Stimulated activated CD8-positive, alpha-beta memory T cell treated with anti-CD3 and anti-CD28 coated beads, Interleukin-12 subunit alpha, Interleukin-12 subunit beta, amount 100 ng/mL, for 1 hour (primary cell): Measurements from ENCODE around the gene ERFL.

Source experiments
- DNase-seq: peaks from one replicate; pipeline ENCODE4 v3.0.0-alpha.2; 2020; ENCODE audit warnings: low read depth

Gene ERFL

DNA sequence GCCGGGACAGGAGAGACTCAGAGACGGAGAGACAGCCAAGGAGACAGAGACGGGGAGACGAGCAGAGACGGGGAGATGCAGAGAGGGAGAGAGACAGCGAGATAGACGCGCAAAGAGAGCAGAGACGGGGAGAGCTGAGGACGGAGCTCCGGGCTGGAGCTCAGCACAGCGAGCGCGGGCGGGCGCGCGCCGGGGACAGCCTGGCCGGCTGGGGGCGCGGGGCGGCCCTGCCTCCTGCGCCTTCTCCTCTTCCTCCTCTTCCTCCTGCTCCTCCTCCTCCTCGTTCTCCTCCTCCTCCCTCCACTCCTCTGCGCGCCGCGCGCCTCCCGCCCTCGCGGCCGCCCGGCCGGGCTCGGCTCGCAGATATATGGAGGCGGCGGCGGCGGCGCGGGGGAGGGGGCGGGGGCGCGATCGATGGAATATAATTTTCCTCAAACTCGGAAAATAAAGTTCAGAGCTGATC, at the start of gene ERFL:
Gene ERFL (minus strand): TSS at position 229 of the 463 bp plus-strand sequence. CDS start 15,530 bp downstream, outside the sequence.
- DNase-seq = no peak

DNA sequence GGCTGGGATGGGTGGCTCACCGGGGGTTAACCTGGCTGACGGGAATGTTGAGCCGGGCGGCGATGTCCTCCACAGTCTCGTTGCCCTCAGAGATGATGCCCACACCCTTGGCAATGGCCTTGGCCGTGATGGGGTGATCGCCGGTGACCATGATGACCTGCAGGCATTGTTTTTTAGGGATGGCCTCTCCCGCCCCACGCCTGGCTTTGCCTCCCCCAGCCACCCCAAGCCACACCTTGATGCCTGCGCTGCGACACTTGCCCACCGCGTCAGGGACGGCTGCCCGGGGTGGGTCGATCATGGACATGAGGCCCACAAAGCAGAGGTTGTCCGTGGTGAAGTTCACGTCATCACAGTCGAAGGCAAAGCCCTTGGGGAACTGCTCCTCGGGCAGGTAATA, 49.7 kb upstream of the ERFL start:
- no peak for DNase-seq

DNA sequence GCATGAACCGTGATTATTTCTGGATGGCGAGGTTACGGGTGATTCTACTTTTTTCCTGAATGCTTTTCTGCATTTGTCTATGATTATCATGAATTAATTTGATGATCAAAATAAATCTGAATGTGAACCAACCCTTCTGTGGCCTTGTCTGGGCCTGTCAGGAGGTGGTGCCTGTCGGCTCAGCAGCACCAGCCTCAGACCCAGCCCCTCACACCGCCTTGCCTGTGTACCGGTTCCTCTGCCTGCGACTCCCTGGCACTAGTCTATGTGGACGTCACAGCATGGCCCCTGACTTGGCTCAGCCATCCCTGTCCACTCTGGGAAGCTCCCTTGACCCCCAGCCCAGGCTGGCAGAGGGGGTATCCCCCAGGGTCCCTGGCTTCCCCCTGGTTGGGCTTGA, 46.4 kb upstream of the ERFL start:
- DNase-seq = no peak

DNA sequence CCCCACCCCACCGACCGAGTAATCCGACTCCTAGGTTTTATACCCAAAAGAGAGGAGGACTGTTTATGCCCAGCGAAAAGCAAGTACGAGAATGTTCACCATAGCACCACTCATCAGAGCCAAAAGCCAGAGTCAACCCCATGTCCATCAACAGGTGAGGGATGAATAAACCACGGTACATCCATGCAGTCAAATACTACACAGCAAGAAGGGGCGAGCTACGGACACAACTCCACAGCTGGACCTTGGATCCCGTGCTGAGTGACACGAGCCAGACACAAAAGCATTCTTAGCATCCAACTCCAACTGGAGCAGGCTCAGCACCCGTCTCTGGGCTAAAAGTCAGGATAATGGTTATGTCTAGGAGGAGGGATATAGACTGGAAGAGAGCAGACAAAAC, 43.1 kb upstream of the ERFL start:
- DNase-seq = no peak

DNA sequence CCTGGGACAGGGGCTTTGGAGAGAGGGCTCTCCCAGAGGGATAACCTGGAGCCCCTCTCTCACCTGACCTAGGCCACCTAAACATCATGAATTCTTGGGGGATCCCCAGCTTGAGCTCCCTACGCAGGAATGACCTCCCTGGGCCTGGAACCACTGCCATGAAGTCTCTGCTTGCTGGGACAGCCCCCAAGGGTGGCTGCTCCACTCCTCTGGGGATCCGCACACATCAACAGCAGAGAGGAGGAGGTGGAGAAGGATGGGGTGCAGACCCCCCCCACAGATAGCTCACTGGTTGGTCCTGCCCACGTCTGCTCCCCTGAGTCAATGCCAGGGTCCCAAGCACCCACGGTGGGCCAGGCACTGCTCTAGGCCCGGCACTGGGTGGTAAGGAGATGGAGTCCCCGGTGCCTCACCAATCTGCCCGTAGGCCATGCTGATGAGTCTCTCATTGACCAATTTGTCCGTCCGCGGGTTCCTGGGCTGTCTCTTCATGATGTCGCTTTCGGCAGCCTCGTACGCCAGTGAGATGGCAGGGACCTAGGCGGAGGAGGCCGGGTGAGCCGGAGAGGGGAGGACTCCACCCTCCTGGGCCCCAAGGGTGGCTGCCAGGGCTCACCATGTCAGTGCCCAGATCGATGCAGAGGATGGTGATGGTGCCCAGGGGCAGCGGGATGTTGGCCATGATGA, 41.7 kb upstream of the ERFL start:
- no peak for DNase-seq

DNA sequence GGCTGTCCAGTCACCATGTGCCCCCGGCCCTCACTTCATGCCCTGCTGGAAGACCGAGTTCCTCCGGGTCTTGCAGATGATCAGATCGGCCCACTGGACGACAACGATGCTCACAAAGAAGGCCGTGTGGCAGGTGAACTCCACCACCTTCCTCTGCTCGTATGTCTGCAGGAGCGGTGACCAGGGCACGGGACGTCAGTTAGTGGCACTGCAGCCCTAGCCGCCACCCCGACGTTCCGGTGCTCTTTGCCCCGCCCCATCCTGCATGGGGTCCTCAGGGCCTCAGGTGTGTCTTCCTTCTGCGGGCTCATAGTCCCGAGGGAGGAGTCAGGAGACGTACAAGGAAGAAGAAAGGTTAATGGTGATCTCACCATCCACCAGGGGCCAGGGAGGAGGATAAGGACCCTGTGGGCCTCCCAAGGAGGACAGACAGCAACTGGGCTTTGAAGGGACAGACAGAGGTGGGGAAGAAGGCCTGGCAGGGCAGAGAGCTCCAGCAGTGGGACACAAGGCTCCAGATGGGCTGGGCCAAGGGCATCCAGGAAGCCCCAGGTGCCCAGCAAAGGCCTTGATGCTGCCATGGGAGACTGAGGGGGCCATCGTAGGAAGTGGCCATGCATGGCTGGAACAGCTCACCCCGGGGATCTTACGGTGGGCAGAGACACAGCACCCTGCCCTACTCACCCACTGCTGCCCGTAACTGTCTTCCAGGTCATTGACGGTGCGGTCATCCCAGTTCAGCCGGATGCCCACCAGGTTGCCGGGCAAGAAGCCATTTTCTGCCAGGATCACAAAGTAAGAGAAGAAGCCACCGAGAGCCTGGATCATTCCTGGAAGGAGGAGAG, 40.7 kb upstream of the ERFL start:
- no peak for DNase-seq

DNA sequence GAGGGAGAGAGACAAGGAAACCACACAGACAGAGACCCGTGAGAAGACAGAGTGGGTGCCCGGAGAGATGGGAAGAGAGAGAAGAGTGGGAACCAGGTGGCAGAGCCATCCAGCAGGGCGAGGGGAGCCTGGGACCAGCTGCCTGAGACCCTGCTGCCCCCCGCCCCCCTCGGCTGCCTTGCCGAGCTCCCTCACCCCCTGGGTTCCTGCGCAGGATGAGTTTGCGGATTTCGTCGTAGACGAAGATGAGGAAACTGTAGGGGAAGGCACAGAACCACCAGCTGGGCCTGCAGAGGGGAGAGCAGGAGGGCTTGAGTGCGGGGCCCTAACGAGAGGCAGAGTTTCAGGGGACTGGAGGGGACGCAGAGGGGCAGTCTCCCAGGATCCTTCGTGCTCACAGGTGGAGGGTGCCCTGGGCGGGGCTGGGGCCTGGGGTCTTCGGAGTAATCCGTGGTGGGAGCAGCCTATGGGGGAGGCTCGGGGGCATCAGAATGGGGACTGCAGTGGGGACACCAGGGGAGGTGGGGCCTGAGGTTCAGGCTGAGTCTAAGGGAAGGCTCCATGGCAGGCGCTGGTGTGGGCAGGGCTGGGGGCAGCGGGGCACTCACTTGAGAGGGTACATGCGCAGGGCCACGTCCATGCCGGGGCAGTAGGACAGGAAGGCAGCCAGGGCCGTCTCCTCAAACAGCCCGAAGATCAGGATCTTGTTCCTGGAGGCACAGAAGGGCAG, 39.0 kb upstream of the ERFL start:
- DNase-seq = no peak

DNA sequence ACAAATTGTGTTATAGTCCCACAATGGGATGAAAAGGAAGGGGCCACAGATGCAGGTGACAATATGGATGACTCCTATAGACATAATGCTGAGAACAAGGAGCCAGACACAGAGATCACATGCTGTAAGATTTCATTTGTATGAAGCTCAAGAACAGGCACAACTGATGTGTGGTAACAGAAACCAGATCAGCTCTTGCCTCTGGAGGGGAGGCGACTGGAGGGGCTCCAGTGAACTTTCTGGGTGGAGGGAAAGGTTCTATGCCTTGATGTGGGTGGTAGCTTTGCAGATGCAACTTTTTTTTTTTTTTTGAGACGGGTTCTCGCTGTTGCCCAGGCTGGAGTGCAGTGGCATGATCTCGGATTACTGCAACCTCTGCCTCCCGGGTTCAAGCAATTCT, 36.9 kb upstream of the ERFL start:
- no peak for DNase-seq

DNA sequence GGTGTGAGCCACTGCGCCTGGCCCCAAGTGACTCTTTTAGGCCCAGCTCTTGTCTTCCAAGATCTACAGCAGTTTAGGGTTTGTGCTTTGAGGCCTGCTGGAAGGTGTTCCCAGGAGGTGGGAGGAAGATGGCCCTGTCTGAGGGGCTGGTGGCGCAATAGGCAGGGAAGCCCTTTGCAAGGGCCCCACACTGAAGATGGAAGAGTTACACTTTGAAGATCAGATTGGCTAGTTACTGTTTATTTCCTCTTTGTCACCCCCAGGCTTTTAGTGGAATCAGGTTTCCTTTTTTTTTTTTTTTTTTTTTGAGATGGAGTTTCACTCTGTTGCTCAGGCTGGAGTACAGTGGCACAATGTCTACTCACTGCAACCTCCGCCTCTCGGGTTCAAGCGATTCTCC, 32.7 kb upstream of the ERFL start:
- DNase-seq = no peak

DNA sequence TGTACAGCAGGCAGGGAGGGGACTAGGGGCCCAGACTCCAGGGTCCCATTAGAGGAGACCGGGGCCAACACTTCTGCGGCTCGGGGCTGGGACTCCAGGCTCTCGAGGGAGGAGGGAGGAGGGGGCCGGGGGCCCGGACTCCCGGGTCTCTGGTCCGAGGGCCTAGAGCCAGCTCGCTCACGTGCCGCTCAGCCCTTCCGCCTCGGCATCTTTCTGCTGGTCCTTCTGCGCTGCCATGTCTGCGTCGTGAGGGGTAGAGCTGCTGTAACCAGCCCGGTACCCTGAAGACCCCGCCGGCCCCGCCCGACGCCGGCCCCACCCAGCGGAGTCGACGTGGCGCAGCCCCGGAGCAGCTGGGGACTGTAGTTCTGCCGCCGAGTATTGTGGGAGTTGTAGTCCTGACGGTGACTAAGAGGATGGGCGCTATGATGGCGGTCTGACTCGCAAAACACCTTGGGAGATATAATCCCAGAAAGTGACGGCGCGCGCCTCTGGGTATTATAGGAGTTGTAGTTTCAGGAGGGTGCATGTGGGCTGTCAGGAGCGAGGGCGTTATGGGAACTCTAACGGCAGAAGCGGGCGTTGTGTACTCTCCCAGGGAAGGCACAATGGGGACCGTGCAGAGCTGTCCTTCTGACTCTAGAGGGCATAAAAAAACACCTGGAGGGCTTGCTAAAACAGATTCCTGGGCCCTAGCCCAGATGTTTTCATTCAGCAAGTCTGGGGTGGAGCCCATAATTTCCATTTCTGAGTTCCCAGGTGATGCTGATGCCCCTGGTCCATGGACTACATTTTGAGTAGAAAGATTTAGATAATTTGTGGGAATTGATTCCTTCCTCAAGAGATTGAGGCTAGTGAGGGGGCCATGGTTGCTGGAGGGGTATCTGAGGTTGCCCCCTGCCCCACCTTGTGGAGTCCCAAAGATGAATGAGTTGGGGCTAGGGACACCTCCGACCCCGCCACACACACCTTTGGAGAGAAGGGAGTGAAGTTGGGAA, 31.1 kb upstream of the ERFL start, which contains the start of gene RABAC1:
Gene RABAC1 (minus strand): TSS at position 266 of the 998 bp plus-strand sequence. CDS start 29 bp downstream, at position 237.
- DNase-seq = peak; percentile 78

DNA sequence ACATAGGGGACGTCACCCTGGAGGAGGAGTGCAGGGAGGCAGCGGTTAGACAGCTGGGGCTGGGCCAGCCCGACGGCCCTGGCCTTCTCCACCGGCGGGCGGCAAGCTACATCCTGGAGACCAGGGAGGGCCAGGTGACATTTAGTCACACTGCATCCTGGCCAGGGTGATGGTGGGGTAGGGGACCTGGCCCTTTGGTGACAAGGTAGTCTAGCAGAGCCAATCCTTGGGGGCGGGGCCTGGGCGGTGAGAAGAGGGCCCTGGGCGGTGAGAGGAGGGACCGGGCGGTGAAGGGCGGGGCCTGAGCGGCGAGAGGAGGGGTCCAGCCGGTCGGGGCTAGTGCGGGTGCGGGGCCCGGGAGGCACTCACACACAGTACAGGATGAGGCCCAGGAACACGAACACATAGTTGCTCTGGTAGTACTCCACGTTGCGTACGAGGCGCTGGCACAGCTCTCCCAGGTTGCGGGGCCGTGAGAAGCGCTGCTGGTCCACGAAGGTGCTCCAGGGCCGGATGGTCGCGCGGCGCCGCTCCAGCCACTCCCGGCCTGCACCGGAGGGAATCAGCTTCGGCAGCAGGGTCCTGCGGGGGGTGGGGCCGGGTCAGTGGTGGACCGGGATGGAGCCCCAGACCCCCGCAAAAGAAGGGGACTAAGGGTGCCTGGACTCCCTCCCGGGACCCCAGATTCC, 30.3 kb upstream of the ERFL start:
- DNase-seq = peak; percentile 67

DNA sequence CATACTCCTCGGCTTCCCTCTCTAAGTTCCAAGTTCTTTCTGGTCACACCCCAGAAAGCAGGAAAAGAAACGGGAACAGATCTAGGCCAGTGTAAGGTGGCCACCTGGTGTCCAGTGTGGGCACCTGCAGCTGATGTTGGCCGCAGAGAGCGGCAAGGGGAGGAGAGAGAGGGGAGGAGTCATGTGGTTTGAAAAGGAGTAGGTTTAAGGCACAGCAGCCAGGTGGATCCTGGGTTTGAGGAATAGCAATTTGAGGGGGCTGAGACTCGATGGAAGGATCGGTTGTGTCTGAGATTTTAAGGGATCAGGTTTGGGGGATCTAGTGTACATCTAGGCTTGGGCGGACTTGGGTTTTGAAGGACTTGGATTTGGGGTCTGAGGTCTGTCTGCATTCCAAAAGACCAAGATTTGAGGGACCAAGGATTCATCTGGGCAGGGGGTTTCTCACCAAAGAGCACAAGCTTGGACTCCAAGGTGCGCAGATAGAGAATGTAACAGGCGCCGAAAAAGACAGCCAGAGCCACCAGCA, 29.7 kb upstream of the ERFL start:
- no peak for DNase-seq

DNA sequence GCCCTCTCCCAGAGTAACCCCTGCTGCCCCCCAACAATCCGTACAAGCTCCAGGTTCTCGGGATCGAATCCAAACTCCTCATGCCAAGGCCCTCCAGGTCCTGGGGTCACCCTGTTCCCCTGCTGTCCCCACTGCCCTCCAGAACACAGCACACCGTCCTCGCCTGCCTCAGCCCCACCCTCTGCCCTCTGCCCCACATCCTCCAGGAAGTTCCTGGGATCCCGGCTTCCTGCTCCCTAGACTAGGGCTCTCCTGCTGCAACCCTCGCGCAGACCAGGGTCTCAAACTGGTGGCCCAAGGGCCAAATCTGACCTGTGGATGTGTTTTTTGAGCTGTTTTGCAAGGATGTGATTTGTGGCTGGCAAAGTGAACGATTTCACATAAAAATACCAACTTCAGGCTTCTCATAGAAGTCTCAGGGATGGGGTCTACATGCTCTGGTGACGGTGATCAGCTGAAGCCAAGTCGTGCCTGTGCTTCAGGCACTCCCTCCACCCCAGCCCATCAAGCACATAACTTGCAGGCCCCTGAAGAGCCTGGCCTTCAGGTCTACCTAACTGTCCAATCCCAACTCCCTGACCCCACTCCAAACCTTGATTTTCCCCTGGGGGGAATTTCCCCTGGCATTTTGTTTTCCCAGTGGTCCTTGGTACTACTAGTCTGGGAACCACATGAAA, 29.1 kb upstream of the ERFL start:
- DNase-seq = no peak

DNA sequence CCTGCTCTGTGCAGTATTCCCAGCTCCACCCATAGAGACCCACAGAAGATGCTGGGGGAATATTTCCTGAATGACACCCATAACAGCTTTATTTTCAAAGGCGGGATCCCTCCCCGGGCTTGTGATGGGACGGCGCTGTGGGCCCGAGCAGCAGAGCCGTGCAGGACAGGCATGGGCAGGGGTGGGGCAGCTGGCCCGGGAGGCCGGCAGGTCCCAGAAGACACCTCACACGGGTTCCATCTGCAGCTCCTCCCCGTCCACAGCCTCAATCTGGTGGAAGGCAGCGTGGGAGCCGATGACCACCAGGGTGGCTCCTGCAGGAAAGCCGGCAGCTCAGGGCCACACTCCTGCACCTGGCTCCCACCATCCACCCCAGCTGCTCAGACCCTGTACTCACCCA, 28.4 kb upstream of the ERFL start:
- DNase-seq = no peak

DNA sequence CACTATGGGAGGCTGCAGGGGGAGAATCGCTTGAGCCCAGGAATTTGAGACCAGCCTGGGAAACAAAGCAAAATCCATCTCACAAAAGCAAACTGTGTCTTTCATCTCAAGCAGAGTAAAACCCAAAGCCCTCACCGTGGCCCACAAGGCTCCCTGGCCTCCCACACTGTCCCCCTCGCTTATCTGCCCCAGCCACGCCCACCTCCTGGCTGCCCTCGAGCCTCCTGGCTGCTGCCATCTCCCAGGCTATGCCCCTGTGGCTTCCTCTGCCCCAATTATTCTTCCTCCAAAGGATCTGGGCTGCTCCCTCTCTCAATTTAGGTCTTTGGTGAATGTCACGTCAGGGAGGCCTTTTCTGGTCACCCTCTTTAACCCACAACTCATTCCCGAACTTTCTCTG, 27.3 kb upstream of the ERFL start:
- DNase-seq = no peak

DNA sequence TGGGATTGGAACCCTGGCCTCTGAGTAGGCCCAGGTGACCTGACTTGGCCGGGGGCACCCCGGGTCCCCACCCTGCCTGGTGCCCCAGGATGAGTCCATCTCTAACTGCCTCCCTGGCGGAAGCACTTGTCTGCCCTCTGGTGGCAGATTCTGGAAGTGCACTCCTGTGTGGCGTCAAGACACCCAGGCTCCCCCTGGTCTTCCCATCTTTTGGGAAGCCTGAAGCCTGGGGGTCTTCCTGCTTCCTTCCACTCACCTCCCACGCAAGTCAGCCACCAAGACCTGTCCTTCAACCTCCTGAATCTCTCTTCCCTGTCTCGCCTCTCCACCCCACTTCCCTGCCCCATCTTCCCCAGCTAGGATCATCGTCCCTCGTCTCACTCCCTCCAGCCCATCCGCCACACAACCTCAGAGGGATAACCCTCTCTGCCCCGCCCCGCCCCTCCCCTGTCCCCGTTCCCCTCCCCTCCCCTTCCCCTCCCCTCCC, 23.5 kb upstream of the ERFL start:
- peak; percentile 80 for DNase-seq

DNA sequence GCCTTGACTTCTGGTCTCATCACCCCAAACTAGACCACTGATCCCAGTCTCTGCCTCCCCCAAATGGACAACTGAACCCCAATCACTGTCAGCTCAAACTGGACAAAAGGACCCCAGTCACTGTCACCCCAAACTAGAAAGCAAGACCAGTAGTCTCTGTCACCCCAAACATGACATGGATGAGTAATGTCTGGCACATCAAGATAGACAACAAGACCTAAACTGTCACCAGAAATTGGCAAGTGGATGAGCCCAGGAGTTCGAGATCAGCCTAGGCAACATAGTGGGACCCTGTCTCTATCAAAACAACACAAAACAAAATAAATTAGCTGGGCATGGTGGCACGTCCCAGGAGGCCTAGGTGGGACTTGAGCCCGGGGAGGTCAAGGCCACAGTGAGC, 18.8 kb upstream of the ERFL start:
- no peak for DNase-seq

DNA sequence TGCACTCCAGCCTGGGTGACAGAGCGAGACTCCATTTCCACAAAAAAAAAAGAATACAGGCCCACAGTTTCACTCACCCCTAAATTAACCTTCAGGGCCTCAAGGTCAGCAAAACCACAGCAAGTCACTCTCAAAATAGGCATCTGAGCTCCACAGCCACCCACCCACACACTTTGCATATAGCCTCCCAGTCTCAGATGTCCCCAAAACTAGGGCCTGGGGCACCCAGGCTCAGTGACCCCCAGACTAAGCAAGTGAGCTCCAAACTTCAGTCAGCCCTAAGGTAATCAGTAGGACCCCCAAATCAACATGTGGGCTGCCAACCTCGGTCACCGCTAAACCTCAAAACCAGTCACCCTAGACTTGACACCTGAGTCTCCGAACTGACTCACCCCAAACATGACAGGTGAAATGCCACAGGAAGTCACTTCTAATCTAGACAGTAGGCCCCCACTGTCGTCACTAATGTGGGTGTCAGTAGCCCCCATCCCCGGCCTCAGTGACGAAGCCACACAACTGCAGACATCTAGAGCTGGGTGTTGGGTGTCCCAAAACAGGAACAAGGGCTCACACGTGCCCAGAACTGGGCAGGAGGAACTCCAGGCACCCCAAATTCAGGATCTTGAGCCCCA, 17.0 kb upstream of the ERFL start:
- DNase-seq = peak; percentile 82

DNA sequence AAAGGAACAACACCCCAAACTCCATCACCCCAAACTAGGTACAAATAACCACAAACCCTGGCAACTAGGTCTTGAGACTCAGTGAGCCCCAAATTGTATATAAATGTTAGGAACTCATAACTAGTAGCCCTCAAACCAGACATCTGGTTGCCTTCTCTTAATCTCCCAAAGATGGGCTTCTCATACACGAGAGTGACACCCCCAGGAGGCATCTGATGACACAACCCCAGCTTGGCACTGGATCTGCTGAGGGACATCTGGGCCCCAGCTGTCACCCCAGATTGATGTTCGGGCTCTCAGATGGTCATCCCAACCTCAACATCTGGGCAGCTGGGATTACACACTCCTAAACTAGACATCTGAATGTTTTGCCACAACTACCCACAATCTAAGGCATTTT, 16.1 kb upstream of the ERFL start:
- DNase-seq = no peak
